Stimulated activated naive CD8-positive, alpha-beta T cell treated with anti-CD3 and anti-CD28 coated beads, Interleukin-15, amount 100 ng/mL, for 72 hours (primary cell): Measurements from ENCODE around the gene C1orf159.
A peak's percentile ranks its signal among the peaks of the same experiment; 100 is the strongest.

ENCODE experiments used
- ATAC-seq: fragments of 150-1000 bp; cut with Tn5 transposase; 2 replicates; pipeline ENCODE4 v1.10.0; 2021; ENCODE audit warnings: mild to moderate bottlenecking, moderate library complexity
- DNase-seq, 2 donors: peaks; one replicate each; pipeline ENCODE4 v3.0.0; 2021 to 2022
- H3K27ac Mint-ChIP-seq, 2 donors: one replicate each; pipeline ENCODE4 v1.8.0; 2022; ENCODE audit warnings: mild to moderate bottlenecking in 2 of 2, mixed read lengths in 2 of 2, moderate library complexity in 2 of 2
- H3K27me3 Mint-ChIP-seq: one replicate; pipeline ENCODE4 v1.8.0; 2022; ENCODE audit warnings: mixed read lengths
- H3K4me1 Mint-ChIP-seq: one replicate; pipeline ENCODE4 v1.8.0; 2022; ENCODE audit warnings: mild to moderate bottlenecking, mixed read lengths
- H3K4me3 Mint-ChIP-seq, 2 donors: one replicate each; pipeline ENCODE4 v1.8.0; 2022; ENCODE audit warnings: mild to moderate bottlenecking in 2 of 2, mixed read lengths in 2 of 2, moderate library complexity in 1 of 2
- H3K9me3 Mint-ChIP-seq, 2 donors: one replicate each; pipeline ENCODE4 v1.8.0; 2022; ENCODE audit warnings: mixed read lengths in 2 of 2

Gene C1orf159

GRCh38 chr1:1088029-1088800, 27.7 kb downstream of the C1orf159 start:
- H3K9me3 Mint-ChIP-seq: no peaks in the 10 kb centered on the region
- no peaks in the 10 kb centered on the region for H3K27me3 Mint-ChIP-seq
- peak overlapping the region in 1 of 2 donors; percentile 92 for H3K27ac Mint-ChIP-seq
- H3K4me1 Mint-ChIP-seq: peaks cover 13% of the 10 kb centered on the region
- no peak overlapping the region for H3K4me3 Mint-ChIP-seq
- peak in 1 of 2 donors; percentile 10 for DNase-seq
- no peak for ATAC-seq

- Mint-ChIP-seq H3K27me3 (no peaks in the 10 kb centered on the region), H3K4me1 (peaks cover 6% of the 10 kb centered on the region), H3K4me3 (no peak overlapping the region), H3K27ac (peak overlapping the region in 1 of 2 donors; percentile 27), H3K9me3 (no peaks in the 10 kb centered on the region)
- peak; percentile 2 for ATAC-seq
- DNase-seq: peak in 1 of 2 donors; percentile 10
These were observed 28.4 kb downstream of the C1orf159 start for GRCh38 chr1:1087351-1088028.

GRCh38 chr1:1086911-1087341, 29.0 kb downstream of the C1orf159 start:
- H3K27ac Mint-ChIP-seq: no peak overlapping the region
- no peaks in the 10 kb centered on the region for H3K27me3 Mint-ChIP-seq
- peaks cover 6% of the 10 kb centered on the region for H3K4me1 Mint-ChIP-seq
- H3K4me3 Mint-ChIP-seq: no peak overlapping the region
- no peaks in the 10 kb centered on the region for H3K9me3 Mint-ChIP-seq
- DNase-seq: peak in 1 of 2 donors; percentile 8
- ATAC-seq: no peak

- peak overlapping the region in 1 of 2 donors; percentile 68 for H3K27ac Mint-ChIP-seq
- no peaks in the 10 kb centered on the region for H3K9me3 Mint-ChIP-seq
- H3K27me3 Mint-ChIP-seq: no peaks in the 10 kb centered on the region
- ATAC-seq (no peak), DNase-seq (peak in 1 of 2 donors; percentile 11)
- peaks cover 6% of the 10 kb centered on the region for H3K4me1 Mint-ChIP-seq
- H3K4me3 Mint-ChIP-seq: no peak overlapping the region
These were observed 29.7 kb downstream of the C1orf159 start for GRCh38 chr1:1085911-1086841.

- no peaks in the 10 kb centered on the region for H3K9me3 Mint-ChIP-seq
- H3K4me3 Mint-ChIP-seq: no peak overlapping the region
- DNase-seq (peak in 1 of 2 donors; percentile 11), ATAC-seq (no peak)
- peak overlapping the region in 1 of 2 donors; percentile 48 for H3K27ac Mint-ChIP-seq
- no peaks in the 10 kb centered on the region for H3K27me3 Mint-ChIP-seq
- H3K4me1 Mint-ChIP-seq: peaks cover 7% of the 10 kb centered on the region
These were observed 30.6 kb downstream of the C1orf159 start for GRCh38 chr1:1085171-1085841.

GRCh38 chr1:1084372-1085170, 31.3 kb downstream of the C1orf159 start:
- no peaks in the 10 kb centered on the region for H3K27me3 Mint-ChIP-seq
- no peaks in the 10 kb centered on the region for H3K9me3 Mint-ChIP-seq
- H3K4me1 Mint-ChIP-seq: peaks cover 14% of the 10 kb centered on the region
- peak overlapping the region in 1 of 2 donors; percentile 59 for H3K27ac Mint-ChIP-seq
- DNase-seq (peak in 1 of 2 donors; percentile 13), ATAC-seq (no peak)
- H3K4me3 Mint-ChIP-seq: no peak overlapping the region

- H3K9me3 Mint-ChIP-seq: no peaks in the 10 kb centered on the region
- H3K27ac Mint-ChIP-seq: peak overlapping the region in 1 of 2 donors; percentile 98
- peaks cover 18% of the 10 kb centered on the region for H3K4me1 Mint-ChIP-seq
- ATAC-seq: no peak
- peak in 1 of 2 donors; percentile 15 for DNase-seq
- H3K27me3 Mint-ChIP-seq: no peaks in the 10 kb centered on the region
- no peak overlapping the region for H3K4me3 Mint-ChIP-seq
These were observed 32.2 kb downstream of the C1orf159 start for GRCh38 chr1:1083416-1084371.

GRCh38 chr1:1082776-1083415, 33.0 kb downstream of the C1orf159 start:
- ATAC-seq (no peak), DNase-seq (peak in 1 of 2 donors; percentile 15)
- Mint-ChIP-seq H3K4me1 (peaks cover 13% of the 10 kb centered on the region), H3K4me3 (no peak overlapping the region), H3K27ac (peak overlapping the region in 1 of 2 donors; percentile 16), H3K9me3 (no peaks in the 10 kb centered on the region), H3K27me3 (no peaks in the 10 kb centered on the region)

- Mint-ChIP-seq H3K27me3 (no peaks in the 10 kb centered on the region), H3K4me3 (no peak overlapping the region), H3K4me1 (peaks cover 13% of the 10 kb centered on the region), H3K9me3 (no peaks in the 10 kb centered on the region), H3K27ac (no peak overlapping the region)
- ATAC-seq (no peak), DNase-seq (peak in 1 of 2 donors; percentile 14)
These were observed 33.6 kb downstream of the C1orf159 start for GRCh38 chr1:1082239-1082775.

- Mint-ChIP-seq H3K27ac (peak overlapping the region in 1 of 2 donors; percentile 71), H3K27me3 (no peaks in the 10 kb centered on the region), H3K4me3 (no peak overlapping the region), H3K9me3 (no peaks in the 10 kb centered on the region), H3K4me1 (peaks cover 13% of the 10 kb centered on the region)
- peak in 1 of 2 donors; percentile 10 for DNase-seq
- ATAC-seq: no peak
These were observed 34.3 kb downstream of the C1orf159 start for GRCh38 chr1:1081311-1082238.

GRCh38 chr1:1080951-1081310, 35.0 kb downstream of the C1orf159 start:
- Mint-ChIP-seq H3K27ac (peak overlapping the region in 1 of 2 donors; percentile 92), H3K27me3 (no peaks in the 10 kb centered on the region), H3K9me3 (no peaks in the 10 kb centered on the region), H3K4me3 (no peak overlapping the region), H3K4me1 (peaks cover 13% of the 10 kb centered on the region)
- DNase-seq: peak in 1 of 2 donors; percentile 14
- no peak for ATAC-seq
